SKM-1 (cell line): Measurements from ENCODE around the gene HRH2.
"Not testable (repeated sequence)": the region's sequence is repeated elsewhere in the genome, so short reads cannot be mapped to it uniquely, and the experiment has no call there.

Experiments used
- DNase-seq: peaks from one replicate; lab custom pipeline; 2025; ENCODE audit not compliant: unreplicated experiment; lab: John Stamatoyannopoulos, UW

HRH2 gene

GRCh38 chr5:175657593-175658271 is at the start of gene HRH2:
HRH2 (plus strand) TSS chr5:175658071; CDS start chr5:175683234, 25,163 bp downstream.
- DNase-seq: peak; percentile 89

GRCh38 chr5:175609526-175609925 is 48.3 kb upstream of the HRH2 start:
- no peak for DNase-seq

- no peak for DNase-seq
These were observed 47.5 kb upstream of the HRH2 start for GRCh38 chr5:175610381-175610780.

- no peak for DNase-seq
These were observed 47.0 kb upstream of the HRH2 start for GRCh38 chr5:175610898-175611297.

- DNase-seq: no peak
These were observed 43.6 kb upstream of the HRH2 start for GRCh38 chr5:175614223-175614815.

GRCh38 chr5:175614861-175615260 is 43.0 kb upstream of the HRH2 start:
- DNase-seq: no peak

GRCh38 chr5:175616083-175616482 is 41.8 kb upstream of the HRH2 start:
- DNase-seq: no peak

GRCh38 chr5:175616527-175616926 is 41.3 kb upstream of the HRH2 start:
- not testable (repeated sequence) for DNase-seq

GRCh38 chr5:175617447-175617846 is 40.4 kb upstream of the HRH2 start:
- DNase-seq: no peak

GRCh38 chr5:175620527-175620926 is 37.3 kb upstream of the HRH2 start:
- DNase-seq: no peak

- no peak for DNase-seq
These were observed 35.9 kb upstream of the HRH2 start for GRCh38 chr5:175621971-175622370.

- DNase-seq: no peak
These were observed 34.8 kb upstream of the HRH2 start for GRCh38 chr5:175623088-175623487.

- DNase-seq: no peak
These were observed 33.6 kb upstream of the HRH2 start for GRCh38 chr5:175624316-175624715.

GRCh38 chr5:175627005-175627404 is 30.9 kb upstream of the HRH2 start:
- DNase-seq: no peak

GRCh38 chr5:175627739-175628138 is 30.1 kb upstream of the HRH2 start:
- DNase-seq: no peak

GRCh38 chr5:175628668-175629067 is 29.2 kb upstream of the HRH2 start:
- no peak for DNase-seq

- DNase-seq: no peak
These were observed 28.6 kb upstream of the HRH2 start for GRCh38 chr5:175629261-175629660.

GRCh38 chr5:175629793-175630192 is 28.1 kb upstream of the HRH2 start:
- DNase-seq: no peak

- DNase-seq: no peak
These were observed 21.9 kb upstream of the HRH2 start for GRCh38 chr5:175635854-175636584.

- peak; percentile 92 for DNase-seq
These were observed 19.6 kb upstream of the HRH2 start for GRCh38 chr5:175638305-175638704.

- no peak for DNase-seq
These were observed 17.6 kb upstream of the HRH2 start for GRCh38 chr5:175640106-175640775.

GRCh38 chr5:175642998-175643397 is 14.9 kb upstream of the HRH2 start:
- DNase-seq: no peak
